Fibroblast of lung (primary cell): Measurements from ENCODE around the gene CXCL8.

ENCODE experiments used
- EZH2 ChIP-seq: IDR thresholded peaks from 2 replicates; pipeline ENCODE4 v1.5.1; 2012; ENCODE audit warnings: low read length, control low read depth, mild to moderate bottlenecking; ENCODE audit errors: missing control alignments
- TF ChIP-seq, protein P1 (sequence below), 2 donors: IDR thresholded peaks in 1 of 2; conservative IDR thresholded peaks in 1 of 2; 1 replicate in 1 of 2; 2 replicates in 1 of 2; pipeline ENCODE4 v1.5.1; 2011 to 2012; ENCODE audit warnings: low read length in 2 of 2, control low read depth in 1 of 2, inconsistent platforms in 1 of 2, low read depth in 1 of 2, mild to moderate bottlenecking in 1 of 2

DNA sequence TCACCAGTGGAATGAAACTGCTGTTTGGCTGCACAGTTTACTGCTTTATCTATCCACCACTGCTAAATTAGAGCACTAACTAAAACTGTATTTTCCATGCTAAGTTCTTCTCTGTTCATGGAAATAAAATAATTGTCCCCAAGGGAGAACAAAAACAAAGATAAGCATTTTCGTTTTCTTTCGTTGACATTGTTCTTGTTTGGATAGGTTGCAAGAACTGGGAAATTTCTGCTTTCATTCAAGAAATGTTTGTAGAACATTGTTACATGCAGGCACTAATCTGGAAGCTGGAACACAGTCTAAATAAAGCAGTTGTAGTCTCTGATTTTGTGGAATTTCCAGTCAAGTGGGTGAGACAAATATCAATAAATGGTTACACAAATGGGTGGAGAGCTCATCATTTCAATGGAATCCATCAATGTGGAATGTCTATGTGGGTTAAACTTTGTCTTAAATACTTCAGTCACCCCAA, 5.8 kb upstream of the CXCL8 start:
- TF ChIP-seq EZH2, result no peak
- TF ChIP-seq, protein P1, sequence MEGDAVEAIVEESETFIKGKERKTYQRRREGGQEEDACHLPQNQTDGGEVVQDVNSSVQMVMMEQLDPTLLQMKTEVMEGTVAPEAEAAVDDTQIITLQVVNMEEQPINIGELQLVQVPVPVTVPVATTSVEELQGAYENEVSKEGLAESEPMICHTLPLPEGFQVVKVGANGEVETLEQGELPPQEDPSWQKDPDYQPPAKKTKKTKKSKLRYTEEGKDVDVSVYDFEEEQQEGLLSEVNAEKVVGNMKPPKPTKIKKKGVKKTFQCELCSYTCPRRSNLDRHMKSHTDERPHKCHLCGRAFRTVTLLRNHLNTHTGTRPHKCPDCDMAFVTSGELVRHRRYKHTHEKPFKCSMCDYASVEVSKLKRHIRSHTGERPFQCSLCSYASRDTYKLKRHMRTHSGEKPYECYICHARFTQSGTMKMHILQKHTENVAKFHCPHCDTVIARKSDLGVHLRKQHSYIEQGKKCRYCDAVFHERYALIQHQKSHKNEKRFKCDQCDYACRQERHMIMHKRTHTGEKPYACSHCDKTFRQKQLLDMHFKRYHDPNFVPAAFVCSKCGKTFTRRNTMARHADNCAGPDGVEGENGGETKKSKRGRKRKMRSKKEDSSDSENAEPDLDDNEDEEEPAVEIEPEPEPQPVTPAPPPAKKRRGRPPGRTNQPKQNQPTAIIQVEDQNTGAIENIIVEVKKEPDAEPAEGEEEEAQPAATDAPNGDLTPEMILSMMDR (conservative IDR thresholded peaks at IDR 0.05 in 1 of 2, IDR thresholded peaks at IDR 0.05 in 1 of 2; ENCODE audit: low read depth in 1 of 2, low read length in 2 of 2), result no peak
